Medulla oblongata (tissue), 1 donor: ENCODE data around the gene TTLL11.

Experiments
- DNase-seq: peaks from one replicate; pipeline ENCODE4 v3.0.0-alpha.2; 2015; ENCODE audit errors: extremely low spot score

The TTLL11 gene

GRCh38 chr9:121975801-121976277, 117.3 kb downstream of the TTLL11 start:
- DNase-seq = no peak

GRCh38 chr9:121974421-121974820, 118.7 kb downstream of the TTLL11 start:
- no peak for DNase-seq

GRCh38 chr9:121972501-121972981, 120.6 kb downstream of the TTLL11 start:
- DNase-seq = peak; percentile 46

GRCh38 chr9:121968056-121968455, 125.1 kb downstream of the TTLL11 start:
- no peak for DNase-seq

- DNase-seq = no peak
These were observed 126.4 kb downstream of the TTLL11 start for GRCh38 chr9:121966706-121967105.

- DNase-seq = no peak
These were observed 129.5 kb downstream of the TTLL11 start for GRCh38 chr9:121963528-121963995.

GRCh38 chr9:121962421-121962820, 130.7 kb downstream of the TTLL11 start:
- DNase-seq = no peak

GRCh38 chr9:121960665-121961064, 132.4 kb downstream of the TTLL11 start:
- DNase-seq = no peak

GRCh38 chr9:121958530-121958929, 134.6 kb downstream of the TTLL11 start:
- DNase-seq = no peak

GRCh38 chr9:121956808-121957207, 136.3 kb downstream of the TTLL11 start:
- DNase-seq = no peak

- no peak for DNase-seq
These were observed 137.5 kb downstream of the TTLL11 start for GRCh38 chr9:121955649-121956048.

GRCh38 chr9:121954477-121955140, 138.5 kb downstream of the TTLL11 start:
- peak; percentile 70 for DNase-seq

- DNase-seq = no peak
These were observed 140.5 kb downstream of the TTLL11 start for GRCh38 chr9:121952611-121953010.

GRCh38 chr9:121950866-121951265, 142.2 kb downstream of the TTLL11 start:
- peak; percentile 28 for DNase-seq

- DNase-seq = no peak
These were observed 142.7 kb downstream of the TTLL11 start for GRCh38 chr9:121950441-121950840.

- DNase-seq = no peak
These were observed 143.3 kb downstream of the TTLL11 start for GRCh38 chr9:121949766-121950165.

GRCh38 chr9:121949364-121949763, 143.7 kb downstream of the TTLL11 start:
- no peak for DNase-seq

- no peak for DNase-seq
These were observed 145.3 kb downstream of the TTLL11 start for GRCh38 chr9:121947775-121948174.

- no peak for DNase-seq
These were observed 146.6 kb downstream of the TTLL11 start for GRCh38 chr9:121946465-121946864.

- DNase-seq = no peak
These were observed 147.3 kb downstream of the TTLL11 start for GRCh38 chr9:121945849-121946248.

GRCh38 chr9:121945281-121945680, 147.8 kb downstream of the TTLL11 start:
- DNase-seq = no peak

- DNase-seq = no peak
These were observed 148.4 kb downstream of the TTLL11 start for GRCh38 chr9:121944711-121945191.

- no peak for DNase-seq
These were observed 149.6 kb downstream of the TTLL11 start for GRCh38 chr9:121943463-121943862.
